Measurements from ENCODE around the gene EVX2.

Gene EVX2

DNA sequence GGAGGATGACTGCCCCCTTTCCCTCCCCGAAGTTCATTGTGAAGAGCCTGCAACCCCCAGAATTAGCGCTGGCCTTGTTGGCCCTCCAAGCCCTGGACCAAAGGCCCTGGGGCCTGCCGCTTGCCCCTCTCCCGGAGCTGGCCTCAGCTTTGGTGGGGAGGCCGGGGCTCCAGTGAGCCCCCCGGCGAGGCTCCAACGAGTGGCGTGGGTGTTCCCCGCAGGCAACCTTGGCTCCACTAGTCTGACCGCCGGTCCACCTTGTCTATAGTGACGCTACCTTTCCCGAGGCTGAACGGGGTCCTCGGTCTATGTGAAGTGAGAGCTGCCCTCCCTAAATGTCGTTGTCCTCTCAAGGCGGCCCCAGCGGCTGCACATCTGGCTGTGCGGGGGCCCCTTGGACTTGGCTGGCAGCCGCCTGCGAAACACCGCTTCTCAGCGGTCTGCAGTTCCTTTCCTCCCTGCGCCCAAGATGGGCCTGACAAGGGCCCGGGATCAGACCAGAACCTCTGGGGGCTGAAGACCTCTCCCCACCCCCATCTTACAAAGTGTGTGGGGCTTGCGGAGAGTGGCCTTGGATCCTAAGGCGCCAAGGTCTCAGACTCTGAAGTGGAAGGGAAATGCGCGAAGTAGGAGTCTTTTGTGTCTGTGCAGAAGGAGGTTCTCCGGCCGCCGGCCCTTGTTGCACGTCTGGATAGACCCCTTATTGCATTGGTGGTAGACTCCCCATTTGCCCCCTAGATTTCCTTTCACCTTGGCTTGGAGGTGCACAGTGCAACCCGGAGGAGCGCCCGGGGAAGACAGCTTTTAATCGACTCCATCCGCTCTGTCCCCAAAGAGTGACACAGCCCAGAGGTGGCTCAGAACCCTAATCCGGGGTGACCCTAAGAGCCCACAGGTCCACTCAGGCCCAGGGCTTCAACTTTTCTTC is 28.9 kb upstream of the EVX2 start:
- Histone ChIP-seq H3K27ac (ENCODE audit: low read depth, low read length) (no peak overlapping the region), H3K79me2 (ENCODE audit: control insufficient read depth, insufficient read depth, low read length, unreplicated experiment) (no peaks in the 10 kb centered on the region), H3K4me3 (ENCODE audit: low read depth, low read length) (no peak overlapping the region), H3K27me3 (ENCODE audit: insufficient read depth, low read length) (peaks cover 98% of the 10 kb centered on the region), H2AFZ (ENCODE audit: low read length, unreplicated experiment) (no peak overlapping the region), H3K36me3 (ENCODE audit: insufficient read depth, low read length) (no peaks in the 10 kb centered on the region), H3K4me1 (ENCODE audit: control insufficient read depth, insufficient read depth, low read length, unreplicated experiment) (no peaks in the 10 kb centered on the region)

DNA sequence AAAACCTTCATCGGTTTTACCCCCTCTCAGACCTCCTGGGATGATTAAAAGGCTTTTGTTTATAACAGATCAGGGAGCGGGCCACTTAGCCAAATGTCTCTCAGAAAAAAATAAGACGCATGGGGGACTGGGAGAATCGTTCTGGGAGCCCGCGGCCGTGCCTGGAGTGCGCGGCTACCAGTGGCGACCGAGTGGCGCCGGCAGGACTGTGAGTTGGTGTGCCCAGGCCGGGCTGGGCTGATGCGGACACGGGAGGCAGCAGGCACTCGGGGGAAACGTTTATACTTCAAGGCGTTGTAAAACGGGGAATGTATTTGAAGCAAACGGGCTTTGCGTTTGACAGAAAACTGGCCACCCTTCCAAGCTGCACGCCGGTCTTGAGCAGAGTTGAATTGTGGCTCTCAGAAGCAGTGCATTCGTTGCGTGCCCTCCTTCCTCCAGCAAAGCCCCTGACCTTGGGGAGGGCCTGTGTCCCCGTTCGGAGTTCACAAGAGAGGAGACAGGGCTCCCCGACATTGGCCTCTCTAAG is 28.1 kb upstream of the EVX2 start:
- H3K36me3 ChIP-seq (ENCODE audit: insufficient read depth, low read length) = no peaks in the 10 kb centered on the region
- no peak overlapping the region for H3K27ac ChIP-seq (ENCODE audit: low read depth, low read length)
- H3K27me3 ChIP-seq (ENCODE audit: insufficient read depth, low read length) = peaks cover 97% of the 10 kb centered on the region
- no peaks in the 10 kb centered on the region for H3K79me2 ChIP-seq (ENCODE audit: control insufficient read depth, insufficient read depth, low read length, unreplicated experiment)
- H3K4me3 ChIP-seq (ENCODE audit: low read depth, low read length) = no peak overlapping the region
- H2AFZ ChIP-seq (ENCODE audit: low read length, unreplicated experiment) = no peak overlapping the region
- H3K4me1 ChIP-seq (ENCODE audit: control insufficient read depth, insufficient read depth, low read length, unreplicated experiment) = no peaks in the 10 kb centered on the region

DNA sequence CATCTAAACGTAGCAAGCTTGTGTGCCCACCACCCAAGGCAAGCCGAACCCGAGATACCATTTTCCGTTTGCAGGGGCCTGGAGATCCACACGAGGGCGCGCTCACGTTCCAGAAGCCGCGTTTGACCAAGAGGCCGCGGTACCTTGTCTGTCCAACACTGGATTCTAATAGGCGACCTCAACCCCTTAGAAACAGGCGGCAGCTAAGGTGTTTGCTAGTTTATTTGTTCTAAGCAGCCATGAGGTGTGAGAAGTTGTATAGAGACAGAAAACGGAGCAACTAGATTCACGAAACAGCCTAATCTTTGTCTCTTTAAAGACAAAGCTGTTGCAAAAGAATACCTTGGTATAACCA is 27.5 kb upstream of the EVX2 start:
- Histone ChIP-seq H3K4me3 (ENCODE audit: low read depth, low read length) (no peak overlapping the region), H3K27me3 (ENCODE audit: insufficient read depth, low read length) (peaks cover 97% of the 10 kb centered on the region), H3K36me3 (ENCODE audit: insufficient read depth, low read length) (no peaks in the 10 kb centered on the region), H3K27ac (ENCODE audit: low read depth, low read length) (no peak overlapping the region), H3K4me1 (ENCODE audit: control insufficient read depth, insufficient read depth, low read length, unreplicated experiment) (no peaks in the 10 kb centered on the region), H2AFZ (ENCODE audit: low read length, unreplicated experiment) (no peak overlapping the region), H3K79me2 (ENCODE audit: control insufficient read depth, insufficient read depth, low read length, unreplicated experiment) (no peaks in the 10 kb centered on the region)

DNA sequence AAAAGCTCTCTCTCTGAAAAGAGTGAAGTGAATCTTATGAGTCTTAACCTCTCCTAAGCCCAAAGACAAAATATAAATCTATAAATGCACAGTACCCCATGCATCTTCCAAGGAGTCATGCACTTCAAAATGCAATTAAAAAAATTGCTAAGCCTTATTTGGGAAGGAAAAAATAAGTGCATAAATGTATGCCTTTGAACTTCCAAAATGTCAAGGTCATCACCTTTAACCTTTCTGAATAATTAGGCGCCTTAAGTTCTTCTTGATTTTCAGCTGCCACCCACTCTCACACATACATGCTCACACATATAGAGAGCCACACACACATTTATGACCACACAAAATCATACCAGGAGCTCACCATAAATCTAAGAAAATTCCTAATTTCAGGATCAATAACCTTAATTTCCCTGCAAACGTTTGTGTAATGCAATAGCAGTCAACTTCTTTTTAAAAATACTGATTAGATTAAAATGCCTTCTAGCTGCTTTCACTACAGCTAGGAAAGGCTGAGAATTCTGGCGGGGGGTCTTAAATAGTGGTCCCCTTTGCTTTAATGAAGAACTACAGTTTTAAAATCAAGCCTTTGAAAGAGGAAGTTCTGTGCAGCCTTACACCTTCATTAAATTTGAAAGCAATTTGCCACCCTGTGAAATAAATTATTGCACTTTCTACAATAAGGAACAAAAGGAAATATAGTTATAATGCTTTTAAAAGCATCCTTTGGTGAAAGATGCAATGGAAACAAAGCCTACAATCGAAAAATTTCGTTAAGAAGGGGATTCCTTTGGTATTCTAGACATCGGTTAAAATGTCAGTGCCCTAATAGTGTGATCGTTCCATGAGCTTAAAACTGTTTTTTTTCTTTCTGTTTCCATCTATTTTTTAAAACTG is 26.9 kb upstream of the EVX2 start:
- Histone ChIP-seq H3K4me1 (ENCODE audit: control insufficient read depth, insufficient read depth, low read length, unreplicated experiment) (no peaks in the 10 kb centered on the region), H3K36me3 (ENCODE audit: insufficient read depth, low read length) (no peaks in the 10 kb centered on the region), H3K79me2 (ENCODE audit: control insufficient read depth, insufficient read depth, low read length, unreplicated experiment) (no peaks in the 10 kb centered on the region), H2AFZ (ENCODE audit: low read length, unreplicated experiment) (no peak overlapping the region), H3K4me3 (ENCODE audit: low read depth, low read length) (no peak overlapping the region), H3K27ac (ENCODE audit: low read depth, low read length) (no peak overlapping the region), H3K27me3 (ENCODE audit: insufficient read depth, low read length) (peaks cover 97% of the 10 kb centered on the region)

DNA sequence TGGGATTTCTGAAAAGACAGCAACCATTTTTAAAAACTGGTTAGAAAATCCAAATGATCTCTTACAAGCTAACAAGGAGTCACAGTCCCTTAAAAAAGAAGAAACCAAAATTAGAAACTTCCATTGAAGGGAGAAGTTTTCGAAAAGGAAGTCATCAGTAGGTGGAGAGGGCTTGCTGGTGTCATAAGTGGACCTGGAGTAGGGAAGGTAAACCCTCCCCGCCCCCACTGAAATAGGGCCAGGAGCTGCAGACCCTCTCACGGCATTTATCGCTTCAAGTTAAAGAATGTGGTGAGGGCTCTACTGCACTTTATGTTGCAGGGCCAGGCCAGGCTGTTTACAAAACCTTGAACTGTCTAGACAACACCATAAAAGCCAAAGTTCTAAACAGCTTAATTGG is 26.2 kb upstream of the EVX2 start:
- Histone ChIP-seq H3K27me3 (ENCODE audit: insufficient read depth, low read length) (peaks cover 97% of the 10 kb centered on the region), H3K79me2 (ENCODE audit: control insufficient read depth, insufficient read depth, low read length, unreplicated experiment) (no peaks in the 10 kb centered on the region), H3K27ac (ENCODE audit: low read depth, low read length) (no peak overlapping the region), H3K36me3 (ENCODE audit: insufficient read depth, low read length) (no peaks in the 10 kb centered on the region), H3K4me1 (ENCODE audit: control insufficient read depth, insufficient read depth, low read length, unreplicated experiment) (peaks cover under 1% of the 10 kb centered on the region), H2AFZ (ENCODE audit: low read length, unreplicated experiment) (no peak overlapping the region), H3K4me3 (ENCODE audit: low read depth, low read length) (no peak overlapping the region)

DNA sequence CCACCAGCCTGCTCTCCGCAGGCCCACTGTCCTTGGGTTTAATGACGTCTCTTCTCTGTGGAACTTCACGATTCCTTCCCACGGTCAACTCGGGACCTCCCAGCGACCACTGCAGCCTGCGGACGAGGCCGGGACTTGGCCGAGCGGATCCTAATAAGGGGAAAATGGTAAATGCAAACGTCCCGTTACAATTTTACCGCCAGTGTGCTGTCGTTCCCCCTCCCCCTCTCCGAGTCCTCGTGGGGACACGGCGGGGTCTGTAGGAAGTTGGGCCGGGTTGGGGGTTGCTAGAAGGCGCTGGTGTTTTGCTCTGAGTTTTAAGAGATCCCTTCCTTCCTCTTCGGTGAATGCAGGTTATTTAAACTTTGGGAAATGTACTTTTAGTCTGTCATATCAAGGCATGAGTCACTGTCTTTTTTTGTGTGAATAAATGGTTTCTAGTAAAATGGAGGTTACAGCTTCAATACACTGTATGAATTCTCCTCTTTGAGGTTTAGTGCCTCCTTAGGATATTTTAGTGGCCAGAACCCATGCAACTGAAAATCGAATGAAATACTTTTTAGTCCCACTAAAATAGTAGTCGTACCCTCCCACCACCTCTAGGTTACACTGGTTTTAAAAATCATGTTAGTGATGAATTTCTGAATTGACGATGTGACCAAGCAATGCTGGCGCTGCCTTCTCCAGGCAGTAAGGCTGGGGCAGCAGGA is 25.6 kb upstream of the EVX2 start:
- Histone ChIP-seq H3K36me3 (ENCODE audit: insufficient read depth, low read length) (no peaks in the 10 kb centered on the region), H3K4me1 (ENCODE audit: control insufficient read depth, insufficient read depth, low read length, unreplicated experiment) (peaks cover 7% of the 10 kb centered on the region), H2AFZ (ENCODE audit: low read length, unreplicated experiment) (no peak overlapping the region), H3K27me3 (ENCODE audit: insufficient read depth, low read length) (peaks cover 97% of the 10 kb centered on the region), H3K27ac (ENCODE audit: low read depth, low read length) (no peak overlapping the region), H3K79me2 (ENCODE audit: control insufficient read depth, insufficient read depth, low read length, unreplicated experiment) (no peaks in the 10 kb centered on the region), H3K4me3 (ENCODE audit: low read depth, low read length) (peak overlapping the region; percentile 59)

DNA sequence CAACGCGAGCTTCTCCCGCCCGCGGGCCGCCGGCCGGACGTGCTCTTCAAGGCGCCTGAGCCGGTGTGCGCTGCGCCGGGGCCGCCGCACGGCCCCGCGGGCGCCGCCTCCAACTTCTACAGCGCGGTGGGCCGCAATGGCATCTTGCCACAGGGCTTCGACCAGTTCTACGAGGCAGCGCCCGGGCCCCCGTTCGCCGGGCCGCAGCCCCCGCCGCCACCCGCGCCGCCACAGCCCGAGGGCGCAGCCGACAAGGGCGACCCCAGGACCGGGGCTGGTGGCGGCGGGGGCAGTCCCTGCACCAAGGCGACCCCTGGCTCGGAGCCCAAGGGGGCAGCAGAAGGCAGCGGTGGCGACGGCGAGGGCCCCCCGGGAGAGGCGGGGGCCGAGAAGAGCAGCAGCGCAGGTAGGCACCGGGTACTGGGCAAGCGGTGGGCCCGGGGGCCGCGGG is 24.0 kb upstream of the EVX2 start:
- no peaks in the 10 kb centered on the region for H3K79me2 ChIP-seq (ENCODE audit: control insufficient read depth, insufficient read depth, low read length, unreplicated experiment)
- H3K27ac ChIP-seq (ENCODE audit: low read depth, low read length) = no peak overlapping the region
- H3K4me3 ChIP-seq (ENCODE audit: low read depth, low read length) = no peak overlapping the region
- no peak overlapping the region for H2AFZ ChIP-seq (ENCODE audit: low read length, unreplicated experiment)
- peaks cover 8% of the 10 kb centered on the region for H3K4me1 ChIP-seq (ENCODE audit: control insufficient read depth, insufficient read depth, low read length, unreplicated experiment)
- no peaks in the 10 kb centered on the region for H3K36me3 ChIP-seq (ENCODE audit: insufficient read depth, low read length)
- peaks cover 97% of the 10 kb centered on the region for H3K27me3 ChIP-seq (ENCODE audit: insufficient read depth, low read length)

DNA sequence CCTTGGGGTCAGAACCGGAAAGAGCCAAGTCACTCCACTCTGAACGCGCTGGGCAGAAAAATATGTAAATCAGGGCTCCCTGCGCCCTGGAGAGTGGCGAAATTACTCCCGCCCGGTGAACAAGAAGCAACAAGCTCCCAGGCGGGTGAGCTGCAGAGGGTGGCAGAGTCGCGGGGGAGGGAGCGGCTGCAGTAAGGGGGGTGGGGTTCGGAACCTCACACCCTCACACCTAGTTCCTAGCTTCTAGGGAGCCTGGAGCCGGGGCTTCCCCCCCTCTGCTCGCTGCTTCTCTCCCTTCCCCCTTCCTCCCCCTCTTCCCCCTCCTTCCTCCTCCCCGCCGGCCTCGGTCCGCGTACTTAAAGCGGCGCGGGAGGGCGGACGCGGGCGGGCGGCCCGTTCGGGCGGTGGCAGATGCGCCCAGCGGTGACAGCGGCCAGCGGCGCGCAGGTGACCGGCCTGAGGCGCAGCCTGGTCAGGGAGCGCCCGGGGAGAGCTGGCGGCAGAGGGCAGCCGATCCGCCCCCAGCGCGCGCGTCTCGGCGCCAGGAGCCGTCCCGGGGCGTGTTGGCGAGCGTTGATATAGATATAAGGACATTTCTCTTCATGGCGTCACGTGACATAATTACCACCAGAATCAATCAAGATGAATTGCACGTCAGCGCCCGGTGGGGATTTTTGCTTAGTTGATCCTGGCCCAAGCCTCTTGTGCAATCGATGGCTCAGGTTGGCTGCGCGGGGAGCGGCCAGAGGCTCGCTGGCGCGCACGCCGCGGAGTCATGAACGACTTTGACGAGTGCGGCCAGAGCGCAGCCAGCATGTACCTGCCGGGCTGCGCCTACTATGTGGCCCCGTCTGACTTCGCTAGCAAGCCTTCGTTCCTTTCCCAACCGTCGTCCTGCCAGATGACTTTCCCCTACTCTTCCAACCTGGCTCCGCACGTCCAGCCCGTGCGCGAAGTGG is 23.1 kb upstream of the EVX2 start, which contains the start of gene HOXD11:
HOXD11 (plus strand) TSS at position 700 of the 959 bp plus-strand sequence; CDS start at position 776, 76 bp downstream.
- no peak within 1 kb of the TSS for H2AFZ ChIP-seq (ENCODE audit: low read length, unreplicated experiment)
- no peaks in the 10 kb centered on the region for H3K79me2 ChIP-seq (ENCODE audit: control insufficient read depth, insufficient read depth, low read length, unreplicated experiment)
- peaks cover 8% of the 10 kb centered on the region for H3K4me1 ChIP-seq (ENCODE audit: control insufficient read depth, insufficient read depth, low read length, unreplicated experiment)
- H3K27me3 ChIP-seq (ENCODE audit: insufficient read depth, low read length) = peaks cover 97% of the 10 kb centered on the region
- H3K36me3 ChIP-seq (ENCODE audit: insufficient read depth, low read length) = no peaks in the 10 kb centered on the region
- H3K4me3 ChIP-seq (ENCODE audit: low read depth, low read length) = peak within 1 kb of the TSS; percentile 65
- no peak within 1 kb of the TSS for H3K27ac ChIP-seq (ENCODE audit: low read depth, low read length)

DNA sequence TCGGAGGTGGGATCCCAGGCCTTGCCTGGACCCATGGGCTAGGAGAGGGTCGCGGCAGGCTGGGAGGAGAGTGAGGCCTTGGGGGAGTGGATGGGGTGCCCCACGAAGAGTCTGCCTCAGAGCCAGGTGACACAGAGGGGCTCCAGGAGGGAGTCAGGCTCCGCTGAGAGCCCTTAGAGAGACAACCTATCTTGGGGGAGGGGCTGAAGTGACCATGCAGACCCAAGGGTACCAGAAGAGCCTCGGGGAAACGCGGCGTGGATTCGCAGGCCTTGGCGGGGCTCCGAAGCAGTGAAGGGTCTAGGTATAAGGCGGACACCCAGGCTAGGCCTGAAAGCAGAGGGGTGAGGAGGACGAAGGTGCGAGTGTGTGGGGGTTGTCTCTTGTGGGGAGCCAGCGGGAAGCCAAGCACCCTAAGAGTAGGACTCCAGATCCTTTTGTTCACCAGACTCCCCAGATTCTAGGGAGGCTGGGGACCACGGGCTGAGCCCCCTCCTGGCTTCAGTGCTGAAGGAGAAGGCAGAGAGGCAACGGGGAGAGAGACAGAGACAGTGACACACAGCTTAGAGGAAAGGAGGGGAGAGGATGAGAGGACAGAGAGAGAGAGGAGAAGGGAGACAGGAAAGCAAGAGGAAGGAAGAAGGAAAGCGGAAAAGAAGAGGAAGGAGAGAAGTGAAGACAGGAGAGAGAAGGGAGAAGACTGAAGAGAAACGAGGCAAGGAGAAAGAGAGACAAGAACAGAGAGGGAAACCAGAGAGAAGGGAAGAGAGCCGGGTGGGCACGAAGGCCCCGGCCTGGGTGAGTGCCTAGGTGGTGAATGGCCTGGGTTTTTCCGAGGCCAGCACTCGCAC is 22.2 kb upstream of the EVX2 start:
- no peak overlapping the region for H3K27ac ChIP-seq (ENCODE audit: low read depth, low read length)
- peaks cover 8% of the 10 kb centered on the region for H3K4me1 ChIP-seq (ENCODE audit: control insufficient read depth, insufficient read depth, low read length, unreplicated experiment)
- peak overlapping the region; percentile 65; the same call in 1 of the 2 replicates for H3K4me3 ChIP-seq (ENCODE audit: low read depth, low read length)
- H3K79me2 ChIP-seq (ENCODE audit: control insufficient read depth, insufficient read depth, low read length, unreplicated experiment) = no peaks in the 10 kb centered on the region
- no peaks in the 10 kb centered on the region for H3K36me3 ChIP-seq (ENCODE audit: insufficient read depth, low read length)
- peaks cover 97% of the 10 kb centered on the region for H3K27me3 ChIP-seq (ENCODE audit: insufficient read depth, low read length)
- H2AFZ ChIP-seq (ENCODE audit: low read length, unreplicated experiment) = no peak overlapping the region
